Measurements from ENCODE around the gene ANKRD36. TPM values are rescaled to one million over a fixed set of nuclear protein-coding genes. Genes with fewer than 3 reads are reported as not detected.
"Not testable (repeated sequence)": the region's sequence is repeated elsewhere in the genome, so short reads cannot be mapped to it uniquely, and the experiment has no call there.

The ANKRD36 gene
- total RNA-seq, result 38.4 and 38.9 TPM in 2 replicates

- DNase-seq (ENCODE audit: low read depth, low spot score), result peak; percentile 26
Measured at GRCh38 chr2:97113050-97113881, at the start of gene ANKRD36. ANKRD36 (plus strand) TSS chr2:97113153; CDS start chr2:97113740, 587 bp downstream.

- DNase-seq (ENCODE audit: low read depth, low spot score), result not testable (repeated sequence)
Measured at GRCh38 chr2:97066030-97066429, 46.9 kb upstream of the ANKRD36 start.

- no peak for DNase-seq (ENCODE audit: low read depth, low spot score)
Measured at GRCh38 chr2:97067279-97068004, 45.5 kb upstream of the ANKRD36 start.

GRCh38 chr2:97068074-97068473, 44.9 kb upstream of the ANKRD36 start:
- no peak for DNase-seq (ENCODE audit: low read depth, low spot score)

GRCh38 chr2:97068722-97069121, 44.2 kb upstream of the ANKRD36 start:
- DNase-seq (ENCODE audit: low read depth, low spot score), result not testable (repeated sequence)

GRCh38 chr2:97070915-97071314, 42.0 kb upstream of the ANKRD36 start:
- not testable (repeated sequence) for DNase-seq (ENCODE audit: low read depth, low spot score)

GRCh38 chr2:97077213-97077612, 35.7 kb upstream of the ANKRD36 start:
- DNase-seq (ENCODE audit: low read depth, low spot score), result not testable (repeated sequence)

- DNase-seq (ENCODE audit: low read depth, low spot score), result not testable (repeated sequence)
Measured at GRCh38 chr2:97080855-97081254, 32.1 kb upstream of the ANKRD36 start.

GRCh38 chr2:97082206-97082605, 30.7 kb upstream of the ANKRD36 start:
- DNase-seq (ENCODE audit: low read depth, low spot score), result not testable (repeated sequence)

- DNase-seq (ENCODE audit: low read depth, low spot score), result not testable (repeated sequence)
Measured at GRCh38 chr2:97083516-97083915, 29.4 kb upstream of the ANKRD36 start.

GRCh38 chr2:97085093-97085492, 27.9 kb upstream of the ANKRD36 start:
- not testable (repeated sequence) for DNase-seq (ENCODE audit: low read depth, low spot score)

- DNase-seq (ENCODE audit: low read depth, low spot score), result not testable (repeated sequence)
Measured at GRCh38 chr2:97088706-97089105, 24.2 kb upstream of the ANKRD36 start.

GRCh38 chr2:97092946-97093345, 20.0 kb upstream of the ANKRD36 start:
- DNase-seq (ENCODE audit: low read depth, low spot score), result not testable (repeated sequence)

GRCh38 chr2:97093983-97094771, 18.8 kb upstream of the ANKRD36 start:
- DNase-seq (ENCODE audit: low read depth, low spot score), result not testable (repeated sequence)

GRCh38 chr2:97094772-97095611, 18.0 kb upstream of the ANKRD36 start, which contains the start of gene FAHD2B:
FAHD2B (minus strand) TSS chr2:97094882; CDS start chr2:97091706, 3,176 bp downstream.
- not testable (repeated sequence) for DNase-seq (ENCODE audit: low read depth, low spot score)

- DNase-seq (ENCODE audit: low read depth, low spot score), result no peak
Measured at GRCh38 chr2:97095661-97096060, 17.3 kb upstream of the ANKRD36 start.

GRCh38 chr2:97098786-97099372, 14.1 kb upstream of the ANKRD36 start:
- not testable (repeated sequence) for DNase-seq (ENCODE audit: low read depth, low spot score)

- DNase-seq (ENCODE audit: low read depth, low spot score), result not testable (repeated sequence)
Measured at GRCh38 chr2:97106878-97107277, 6.1 kb upstream of the ANKRD36 start.

- DNase-seq (ENCODE audit: low read depth, low spot score), result not testable (repeated sequence)
Measured at GRCh38 chr2:97111246-97111645, 1.7 kb upstream of the ANKRD36 start.
